A549 (cell line): ENCODE measurements around the gene EIF4E2. TPM values are rescaled to one million over a fixed set of nuclear protein-coding genes. Genes with fewer than 3 reads are reported as not detected.
A peak's percentile ranks its signal among the peaks of the same experiment; 100 is the strongest.

ENCODE experiments used
- ATAC-seq, 2 experiments: fragments of 200-7000 bp in 1 of 2; fragments of >200 bp in 1 of 2; cut with Nextera tagmentation in 1 of 2; cut with Tn5 transposase in 1 of 2; 3 replicates each; pipeline versions ENCODE4 v1.8.0 to v1.9.1; 2018 to 2020; ENCODE audit warnings: mild to moderate bottlenecking in 1 of 2, moderate library complexity in 1 of 2
- CTCF ChIA-PET: fragments of 300-600 bp; sonication (Branson Sonifier 250); formaldehyde crosslinking; extraction: SDS; loops from one replicate; lab custom pipeline; 2021; ENCODE audit warnings: antibody characterized with exemption, inconsistent platforms; lab: Yijun Ruan, JAX
- POLR2A ChIA-PET: fragments of 350-600 bp; formaldehyde crosslinking; extraction: SDS; loops from one replicate; lab custom pipeline; 2021; ENCODE audit warnings: antibody characterized with exemption, inconsistent platforms; lab: Yijun Ruan, JAX
- DNase-seq, 2 experiments: peaks; one replicate each; pipeline versions ENCODE4 v3.0.0 to v3.0.0-alpha.2; 2011 to 2016; ENCODE audit warnings: low read depth in 1 of 2, low spot score in 1 of 2
- FAIRE-seq: peaks from 2 replicates; lab custom pipeline; 2011; peaks lifted over from hg19 to GRCh38; lab: Jason Lieb, UNC
- H3K27ac ChIP-seq, 2 experiments: fragments of >200 bp; sonication (Bioruptor Twin); formaldehyde crosslinking; 3 replicates each; pipeline ENCODE4 v1.5.1; 2016 to 2017
- H3K4me1 ChIP-seq: fragments of >200 bp; sonication (Bioruptor Twin); formaldehyde crosslinking; 3 replicates; pipeline ENCODE4 v1.6.1; 2016
- H3K4me2 ChIP-seq: fragments of >200 bp; sonication (Bioruptor Twin); formaldehyde crosslinking; 3 replicates; pipeline ENCODE4 v1.6.1; 2016
- H3K4me3 ChIP-seq: fragments of >200 bp; sonication (Bioruptor Twin); formaldehyde crosslinking; 3 replicates; pipeline ENCODE4 v1.5.1; 2016
- H3K9me3 ChIP-seq: fragments of >200 bp; sonication (Bioruptor Twin); formaldehyde crosslinking; 3 replicates; pipeline ENCODE4 v1.6.1; 2016
- BCL3 ChIP-seq: fragments of >200 bp; sonication (Bioruptor Twin); formaldehyde crosslinking; IDR thresholded peaks from 3 replicates; pipeline ENCODE4 v1.6.1; 2016
- BHLHE40 ChIP-seq: IDR thresholded peaks from 2 replicates; pipeline ENCODE4 v1.6.1; 2012; ENCODE audit warnings: low read depth, low read length, inconsistent platforms
- CBX2 ChIP-seq: fragments of 200-600 bp; sonication (generic); IDR thresholded peaks from 2 replicates; pipeline ENCODE4 v1.6.1; 2016; ENCODE audit warnings: low read depth, mild to moderate bottlenecking, borderline replicate concordance
- CBX8 ChIP-seq: fragments of 200-600 bp; sonication (generic); IDR thresholded peaks from 2 replicates; pipeline ENCODE4 v1.6.1; 2016
- E2F6 ChIP-seq: IDR thresholded peaks from 2 replicates; pipeline ENCODE4 v1.6.1; 2012; ENCODE audit warnings: low read depth, borderline replicate concordance
- EP300 ChIP-seq, 2 experiments: fragments of >200 bp; sonication (Bioruptor Twin); formaldehyde crosslinking; IDR thresholded peaks; 2 replicates in 1 of 2; 3 replicates in 1 of 2; pipeline ENCODE4 v1.6.1; 2016 to 2017
- GATA3 ChIP-seq: IDR thresholded peaks from 2 replicates; pipeline ENCODE4 v1.6.1; 2012; ENCODE audit warnings: borderline replicate concordance
- HDAC2 ChIP-seq: fragments of 200-600 bp; sonication (generic); IDR thresholded peaks from 2 replicates; pipeline ENCODE4 v1.6.1; 2016
- HOXA7 ChIP-seq: fragments of 250-450 bp; sonication (Bioruptor Pico); IDR thresholded peaks from 2 replicates; pipeline ENCODE4 v1.5.0; 2020; ENCODE audit warnings: mild to moderate bottlenecking, moderate library complexity
- HOXB5 ChIP-seq: fragments of 250-450 bp; sonication (Bioruptor Pico); IDR thresholded peaks from 2 replicates; pipeline ENCODE4 v1.5.0; 2020; ENCODE audit warnings: mild to moderate bottlenecking, moderate library complexity
- JUNB ChIP-seq: fragments of >200 bp; sonication (Bioruptor Twin); formaldehyde crosslinking; IDR thresholded peaks from 2 replicates; pipeline ENCODE4 v1.6.1; 2016
- MAFK ChIP-seq: fragments of 450-650 bp; IDR thresholded peaks from 2 replicates; pipeline ENCODE4 v1.6.1; 2014; ENCODE audit not compliant: partially characterized antibody
- MAX ChIP-seq: IDR thresholded peaks from 2 replicates; pipeline ENCODE4 v1.6.1; 2012
- MYC ChIP-seq: IDR thresholded peaks from 2 replicates; pipeline ENCODE4 v1.6.1; 2012; ENCODE audit warnings: mild to moderate bottlenecking, inconsistent platforms, low read length, improper control_type of control experiment, borderline replicate concordance
- NFE2L2 ChIP-seq: fragments of 150-350 bp; conservative IDR thresholded peaks from 2 replicates; pipeline ENCODE4 v1.6.1; 2014; ENCODE audit warnings: low read length
- NPAS2 ChIP-seq: fragments of 250-450 bp; sonication (Bioruptor Pico); IDR thresholded peaks from 2 replicates; pipeline ENCODE4 v1.8.0; 2022; ENCODE audit warnings: mild to moderate bottlenecking, moderate library complexity, borderline replicate concordance
- PBX3 ChIP-seq: IDR thresholded peaks from 2 replicates; pipeline ENCODE4 v1.6.1; 2012
- POLR2A ChIP-seq: IDR thresholded peaks from 2 replicates; pipeline ENCODE4 v1.6.1; 2012; ENCODE audit warnings: mild to moderate bottlenecking, low read length
- POLR2AphosphoS2 ChIP-seq: conservative IDR thresholded peaks from 2 replicates; pipeline ENCODE4 v1.6.1; 2012; ENCODE audit warnings: low read length, improper control_type of control experiment, inconsistent platforms
- ZC3H11A ChIP-seq: fragments of 450-650 bp; IDR thresholded peaks from 2 replicates; pipeline ENCODE4 v1.6.1; 2014; ENCODE audit warnings: antibody characterized with exemption, mild to moderate bottlenecking
- ZFP36 ChIP-seq: fragments of 450-650 bp; IDR thresholded peaks from 2 replicates; pipeline ENCODE4 v1.6.1; 2014; ENCODE audit warnings: borderline replicate concordance; ENCODE audit not compliant: partially characterized antibody
- ZSCAN20 ChIP-seq: fragments of 250-450 bp; sonication (Bioruptor Pico); IDR thresholded peaks from 2 replicates; pipeline ENCODE4 v1.8.0; 2022; ENCODE audit warnings: mild to moderate bottlenecking, moderate library complexity
- WGBS: methylation state at CpG from one replicate; pipeline ENCODE4 v1.1.6; 2017; ENCODE audit errors: missing lambda C conversion rate; 5-methylcytosine and 5-hydroxymethylcytosine counted together
- polyA plus RNA-seq, 4 experiments: library from polyadenylated mRNA; depleted of rRNA in 3 of 4; stranded (reverse); fragments of >200 nt; fragmentation: RNase III in 1 of 4; extraction: RNeasy Plus Mini Kit Qiagen cat#74134 plus additional on column Dnase treatment in 1 of 4; gene quantifications; 2 replicates in 3 of 4; 3 replicates in 1 of 4; pipeline ENCODE4 v1.2.3, GENCODE V29; 2011 to 2017
- TF ChIP-seq, protein P1 (sequence below): fragments of 200-600 bp; sonication (generic); IDR thresholded peaks from 2 replicates; pipeline ENCODE4 v1.6.1; 2016; ENCODE audit warnings: antibody characterized with exemption, mild to moderate bottlenecking, moderate library complexity
- TF ChIP-seq, protein P2 (sequence below): fragments of 150-350 bp; IDR thresholded peaks from 2 replicates; pipeline ENCODE4 v1.6.1; 2014; ENCODE audit warnings: low read depth, mild to moderate bottlenecking, low read length

The EIF4E2 gene
- polyA plus RNA-seq, 2 of the 4 experiments (the other 2 are of a cell fraction): 49.1 to 177 TPM

- TF ChIP-seq E2F6 (no peak), ZSCAN20 (CRISPR knock-in tag) (no peak), POLR2A (no peak), HDAC2 (no peak)
Observed at GRCh38 chr2:232581725-232582124, 31.2 kb downstream of the EIF4E2 start (continued).

- TF ChIP-seq HOXB5 (CRISPR knock-in tag) (no peak), MAFK (no peak), CBX8 (no peak)
- TF ChIP-seq, protein P1, sequence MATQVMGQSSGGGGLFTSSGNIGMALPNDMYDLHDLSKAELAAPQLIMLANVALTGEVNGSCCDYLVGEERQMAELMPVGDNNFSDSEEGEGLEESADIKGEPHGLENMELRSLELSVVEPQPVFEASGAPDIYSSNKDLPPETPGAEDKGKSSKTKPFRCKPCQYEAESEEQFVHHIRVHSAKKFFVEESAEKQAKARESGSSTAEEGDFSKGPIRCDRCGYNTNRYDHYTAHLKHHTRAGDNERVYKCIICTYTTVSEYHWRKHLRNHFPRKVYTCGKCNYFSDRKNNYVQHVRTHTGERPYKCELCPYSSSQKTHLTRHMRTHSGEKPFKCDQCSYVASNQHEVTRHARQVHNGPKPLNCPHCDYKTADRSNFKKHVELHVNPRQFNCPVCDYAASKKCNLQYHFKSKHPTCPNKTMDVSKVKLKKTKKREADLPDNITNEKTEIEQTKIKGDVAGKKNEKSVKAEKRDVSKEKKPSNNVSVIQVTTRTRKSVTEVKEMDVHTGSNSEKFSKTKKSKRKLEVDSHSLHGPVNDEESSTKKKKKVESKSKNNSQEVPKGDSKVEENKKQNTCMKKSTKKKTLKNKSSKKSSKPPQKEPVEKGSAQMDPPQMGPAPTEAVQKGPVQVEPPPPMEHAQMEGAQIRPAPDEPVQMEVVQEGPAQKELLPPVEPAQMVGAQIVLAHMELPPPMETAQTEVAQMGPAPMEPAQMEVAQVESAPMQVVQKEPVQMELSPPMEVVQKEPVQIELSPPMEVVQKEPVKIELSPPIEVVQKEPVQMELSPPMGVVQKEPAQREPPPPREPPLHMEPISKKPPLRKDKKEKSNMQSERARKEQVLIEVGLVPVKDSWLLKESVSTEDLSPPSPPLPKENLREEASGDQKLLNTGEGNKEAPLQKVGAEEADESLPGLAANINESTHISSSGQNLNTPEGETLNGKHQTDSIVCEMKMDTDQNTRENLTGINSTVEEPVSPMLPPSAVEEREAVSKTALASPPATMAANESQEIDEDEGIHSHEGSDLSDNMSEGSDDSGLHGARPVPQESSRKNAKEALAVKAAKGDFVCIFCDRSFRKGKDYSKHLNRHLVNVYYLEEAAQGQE: no peak
Observed at GRCh38 chr2:232584238-232584637, 33.7 kb downstream of the EIF4E2 start.

GRCh38 chr2:232586943-232587505 lies 36.5 kb downstream of the EIF4E2 start:
- TF ChIP-seq MAX (no peak), NPAS2 (CRISPR knock-in tag) (no peak), GATA3 (no peak), MYC (no peak), BHLHE40 (no peak), POLR2AphosphoS2 (no peak), E2F6 (no peak), HOXA7 (CRISPR knock-in tag) (no peak)
- Histone ChIP-seq H3K4me3 (no peak overlapping the region), H3K27ac (peak overlapping the region in 1 of 2 experiments; percentile 79; a peak in 1 of 6 replicates), H3K4me2 (no peak overlapping the region), H3K9me3 (no peaks in the 10 kb centered on the region), H3K4me1 (peaks cover 15% of the 10 kb centered on the region)
- POLR2A ChIA-PET: interaction anchor here (1.1 kb wide), 1 partner anchor 36 kb away, joined by 4 read pairs; the partner anchor contains the start of genes EIF4E2 and TIGD1
- 95% methylated on average over 4 of the region's 5 CpGs for WGBS
- FAIRE-seq: no peak
- ATAC-seq: no peak; a peak in 1 of 6 replicates
- no peak for DNase-seq
- CTCF ChIA-PET: interaction anchor here (1.0 to 1.1 kb wide), 2 partner anchors 34 to 92 kb away, joined by 4 to 6 read pairs; no protein-coding TSS in a partner anchor

More at GRCh38 chr2:232584238-232584637, 33.7 kb downstream of the EIF4E2 start:
- no peaks in the 10 kb centered on the region for H3K9me3 ChIP-seq
- WGBS: 90% methylated on average over 6 of the region's 6 CpGs
- DNase-seq (no peak), FAIRE-seq (no peak), ATAC-seq (no peak)
- ChIA-PET POLR2A (no interaction called here), CTCF (interaction anchor here (0.9 to 1.3 kb wide), 3 partner anchors 11 to 62 kb away, joined by 3 read pairs; no protein-coding TSS in a partner anchor)
- no peak overlapping the region for H3K4me2 ChIP-seq
- H3K4me3 ChIP-seq: no peak overlapping the region
- no peak overlapping the region for H3K27ac ChIP-seq
- H3K4me1 ChIP-seq: peaks cover 10% of the 10 kb centered on the region

- no peak for FAIRE-seq
- no peak for TF ChIP-seq ZC3H11A
- TF ChIP-seq PBX3: no peak
- no peak for TF ChIP-seq EP300 (IDR thresholded peaks at IDR 0.05)
- TF ChIP-seq CBX2: no peak
- TF ChIP-seq NFE2L2: no peak
- TF ChIP-seq, protein P2, sequence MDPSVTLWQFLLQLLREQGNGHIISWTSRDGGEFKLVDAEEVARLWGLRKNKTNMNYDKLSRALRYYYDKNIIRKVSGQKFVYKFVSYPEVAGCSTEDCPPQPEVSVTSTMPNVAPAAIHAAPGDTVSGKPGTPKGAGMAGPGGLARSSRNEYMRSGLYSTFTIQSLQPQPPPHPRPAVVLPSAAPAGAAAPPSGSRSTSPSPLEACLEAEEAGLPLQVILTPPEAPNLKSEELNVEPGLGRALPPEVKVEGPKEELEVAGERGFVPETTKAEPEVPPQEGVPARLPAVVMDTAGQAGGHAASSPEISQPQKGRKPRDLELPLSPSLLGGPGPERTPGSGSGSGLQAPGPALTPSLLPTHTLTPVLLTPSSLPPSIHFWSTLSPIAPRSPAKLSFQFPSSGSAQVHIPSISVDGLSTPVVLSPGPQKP: no peak
- no peak for TF ChIP-seq ZFP36
- no peak for TF ChIP-seq JUNB
- no peak for TF ChIP-seq BCL3
Observed at GRCh38 chr2:232587512-232587911, 37.0 kb downstream of the EIF4E2 start.

More at GRCh38 chr2:232587512-232587911, 37.0 kb downstream of the EIF4E2 start:
- ATAC-seq (peak in 1 of 2 experiments; percentile 8; a peak in 2 of 6 replicates), DNase-seq (no peak)
- ChIA-PET POLR2A (interaction anchor here (1.1 kb wide), 1 partner anchor 37 kb away, joined by 4 read pairs; the partner anchor contains the start of genes EIF4E2 and TIGD1), CTCF (interaction anchor here (1.1 kb wide), 1 partner anchor 34 kb away, joined by 6 read pairs; no protein-coding TSS in a partner anchor)
- Histone ChIP-seq H3K27ac (peak overlapping the region in 1 of 2 experiments; percentile 79; a peak in 1 of 6 replicates), H3K4me1 (peaks cover 20% of the 10 kb centered on the region), H3K4me2 (no peak overlapping the region), H3K4me3 (no peak overlapping the region), H3K9me3 (no peaks in the 10 kb centered on the region)
- 96% methylated on average over 7 of the region's 7 CpGs for WGBS
